DOHH2 (cell line): Measurements from ENCODE around the gene SRP68.
"Not testable (repeated sequence)": the region's sequence is repeated elsewhere in the genome, so short reads cannot be mapped to it uniquely, and the experiment has no call there.

Experiments used
- CTCF ChIP-seq: fragments of 200-600 bp; sonication (generic); IDR thresholded peaks from one replicate; pipeline ENCODE4 v1.5.1; 2014; ENCODE audit warnings: antibody characterized with exemption, mild to moderate bottlenecking, low read depth, low read length; ENCODE audit not compliant: poor library complexity, severe bottlenecking
- EZH2phosphoT487 ChIP-seq: fragments of 200-600 bp; sonication (generic); IDR thresholded peaks from 2 replicates; pipeline ENCODE4 v1.6.1; 2017; ENCODE audit warnings: borderline replicate concordance, mild to moderate bottlenecking, antibody characterized with exemption, low read length, moderate library complexity, mixed read lengths

- not testable (repeated sequence) for TF ChIP-seq CTCF, EZH2phosphoT487
Observed at GRCh38 chr17:76042868-76043267, 29.4 kb downstream of the SRP68 start.
